K562 (cell line): ENCODE data around the gene ANKMY2. TPM values are rescaled to one million over a fixed set of nuclear protein-coding genes. Genes with fewer than 3 reads are reported as not detected.

ENCODE experiments used
- ATAC-seq: fragments of 200-7000 bp; cut with Tn5 transposase; 3 replicates; pipeline ENCODE4 v1.9.1; 2020; ENCODE audit warnings: moderate library complexity
- BruUV-seq: library from RNA; stranded (reverse); fragments of 400-500 nt; replicated peaks from 2 replicates; lab custom pipeline; 2021; lab: Mats Ljungman, UMichigan
- CTCF ChIA-PET: fragments of 300-600 bp; formaldehyde crosslinking; extraction: SDS; loops from one replicate; lab custom pipeline; 2021; ENCODE audit warnings: low intra/inter-chr PET ratio; lab: Yijun Ruan, JAX
- POLR2A ChIA-PET: fragments of 300-600, 350-650 bp; sonication (Branson Sonifier 250); formaldehyde crosslinking; extraction: SDS; loops from one replicate; lab custom pipeline; 2021; ENCODE audit warnings: antibody characterized with exemption, inconsistent platforms; lab: Yijun Ruan, JAX
- DNase-seq, 4 experiments: peaks; one replicate each; pipeline versions ENCODE4 v3.0.0 to v3.0.0-alpha.2; 2011 to 2018; ENCODE audit warnings: low spot score in 3 of 4, mixed read lengths in 3 of 4; ENCODE audit errors: extremely low read depth in 1 of 4
- FAIRE-seq: peaks from 2 replicates; lab custom pipeline; 2011; peaks lifted over from hg19 to GRCh38; lab: Jason Lieb, UNC
- H2AFZ ChIP-seq: 2 replicates; pipeline ENCODE4 v1.6.0; 2011; ENCODE audit warnings: low read depth, low read length, control low read depth, inconsistent platforms
- H3K27ac ChIP-seq: fragments of 200-600 bp; 3 replicates; pipeline ENCODE4 v1.8.0; 2011; ENCODE audit warnings: low read depth, mild to moderate bottlenecking, control low read depth, inconsistent platforms, low read length, moderate library complexity, mixed read lengths; ENCODE audit errors: extremely low read depth
- H3K27me3 ChIP-seq, 2 experiments: fragments of 300-600 bp in 1 of 2; 2 replicates in 1 of 2; 3 replicates in 1 of 2; pipeline versions ENCODE4 v1.6.0 to v1.8.0; 2011; ENCODE audit warnings: inconsistent platforms in 2 of 2, low read length in 2 of 2, mild to moderate bottlenecking in 1 of 2, mixed read lengths in 1 of 2, moderate library complexity in 1 of 2; ENCODE audit not compliant: control insufficient read depth in 2 of 2, insufficient read depth in 2 of 2
- H3K36me3 ChIP-seq: fragments of 300-600 bp; 3 replicates; pipeline ENCODE4 v1.8.0; 2011; ENCODE audit warnings: mild to moderate bottlenecking, low read length, inconsistent platforms; ENCODE audit not compliant: control insufficient read depth, insufficient read depth
- H3K4me1 ChIP-seq, 2 experiments: fragments of 200-600 bp in 1 of 2; replicated peaks in 1 of 2; 2 replicates in 1 of 2; 3 replicates in 1 of 2; pipeline versions ENCODE4 v1.5.1 to v1.8.0; 2011; ENCODE audit warnings: inconsistent platforms in 2 of 2, low read length in 2 of 2, mild to moderate bottlenecking in 1 of 2, mixed read lengths in 1 of 2, moderate library complexity in 1 of 2; ENCODE audit not compliant: control insufficient read depth in 2 of 2, insufficient read depth in 2 of 2
- H3K4me2 ChIP-seq: 2 replicates; pipeline ENCODE4 v1.6.1; 2011; ENCODE audit warnings: low read length, control low read depth, inconsistent platforms, mixed read lengths; ENCODE audit not compliant: insufficient read depth
- H3K4me3 ChIP-seq: fragments of 200-600 bp; sonication (generic), shearing (Covaris generic); 2 replicates; pipeline ENCODE4 v1.5.1; 2016; ENCODE audit warnings: control low read depth, inconsistent platforms
- H3K79me2 ChIP-seq: fragments of 200-600 bp; 3 replicates; pipeline ENCODE4 v1.8.0; 2011; ENCODE audit warnings: low read length, inconsistent platforms; ENCODE audit not compliant: control insufficient read depth, insufficient read depth
- H3K9ac ChIP-seq, 2 experiments: 2 replicates each; pipeline versions ENCODE4 v1.6.0 to v1.6.1; 2011; ENCODE audit warnings: low read depth in 2 of 2, low read length in 2 of 2, control low read depth in 1 of 2, inconsistent platforms in 1 of 2, mild to moderate bottlenecking in 1 of 2, mixed read lengths in 1 of 2; ENCODE audit not compliant: insufficient read depth in 1 of 2
- H3K9me1 ChIP-seq: one replicate; pipeline ENCODE4 v1.6.0; 2011; ENCODE audit warnings: inconsistent platforms, mild to moderate bottlenecking, low read length, moderate library complexity; ENCODE audit not compliant: control insufficient read depth, insufficient read depth
- H3K9me3 ChIP-seq: replicated peaks from 2 replicates; pipeline ENCODE4 v1.5.1; 2011; ENCODE audit warnings: low read depth, low read length, inconsistent platforms; ENCODE audit not compliant: control insufficient read depth, insufficient read depth
- H4K20me1 ChIP-seq: replicated peaks from 2 replicates; pipeline ENCODE4 v1.6.1; 2011; ENCODE audit warnings: low read length, inconsistent platforms, mixed read lengths; ENCODE audit not compliant: control insufficient read depth, insufficient read depth
- DMBX1 ChIP-seq: fragments of 250-450 bp; sonication (Bioruptor Pico); IDR thresholded peaks from 2 replicates; pipeline ENCODE4 v1.8.0; 2022; ENCODE audit warnings: inconsistent platforms, mild to moderate bottlenecking, moderate library complexity, borderline replicate concordance
- HCFC1 ChIP-seq: IDR thresholded peaks from 2 replicates; pipeline ENCODE4 v1.6.1; 2012; ENCODE audit warnings: low read depth, low read length, improper control_type of control experiment
- HDAC1 ChIP-seq, 2 experiments: fragments of 450-650 bp; IDR thresholded peaks; 2 replicates each; pipeline ENCODE4 v1.6.1; 2016 to 2017; ENCODE audit warnings: inconsistent platforms in 1 of 2, mild to moderate bottlenecking in 1 of 2, moderate library complexity in 1 of 2
- KLF10 ChIP-seq: fragments of 250-450 bp; sonication (Bioruptor Pico); IDR thresholded peaks from 2 replicates; pipeline ENCODE4 v1.6.1; 2021; ENCODE audit warnings: matching md5 sums
- MEIS2 ChIP-seq: fragments of 450-650 bp; IDR thresholded peaks from 2 replicates; pipeline ENCODE4 v1.6.1; 2014; ENCODE audit warnings: mild to moderate bottlenecking; ENCODE audit not compliant: partially characterized antibody
- NCOA2 ChIP-seq, 2 experiments: fragments of 450-650 bp; IDR thresholded peaks; 2 replicates each; pipeline ENCODE4 v1.6.1; 2018; ENCODE audit warnings: mild to moderate bottlenecking in 2 of 2, moderate library complexity in 1 of 2; ENCODE audit not compliant: partially characterized antibody in 2 of 2
- NELFE ChIP-seq: IDR thresholded peaks from 2 replicates; pipeline ENCODE4 v1.6.1; 2011; ENCODE audit warnings: mild to moderate bottlenecking; ENCODE audit not compliant: insufficient read depth, insufficient read length
- POLR2G ChIP-seq: fragments of 200-400 bp; formaldehyde crosslinking; IDR thresholded peaks from 2 replicates; pipeline ENCODE4 v1.6.1; 2017; ENCODE audit warnings: low read depth, mild to moderate bottlenecking, antibody characterized with exemption, low read length, moderate library complexity
- SMC3 ChIP-seq: conservative IDR thresholded peaks from 2 replicates; pipeline ENCODE4 v1.6.1; 2011; ENCODE audit warnings: low read depth, low read length, improper control_type of control experiment; ENCODE audit not compliant: insufficient read depth
- TEAD1 ChIP-seq, 2 experiments: fragments of 450-650 bp in 1 of 2; sonication (generic) in 1 of 2; formaldehyde crosslinking; IDR thresholded peaks; 2 replicates each; pipeline versions ENCODE4 v1.4.0 to v1.8.0; 2020 to 2022; ENCODE audit warnings: mild to moderate bottlenecking in 2 of 2, missing genetic modification reagents in 1 of 2
- TSC22D4 ChIP-seq: fragments of 450-650 bp; IDR thresholded peaks from 2 replicates; pipeline ENCODE4 v1.6.1; 2016; ENCODE audit warnings: missing genetic modification characterization, missing biosample characterization, control low read depth
- U2AF1 ChIP-seq: fragments of 200-400 bp; formaldehyde crosslinking; optimal IDR thresholded peaks from 2 replicates; pipeline ENCODE3; 2017; ENCODE audit warnings: mild to moderate bottlenecking, low read depth, low read length, moderate library complexity
- XRCC3 ChIP-seq: fragments of 450-650 bp; IDR thresholded peaks from 2 replicates; pipeline ENCODE4 v1.6.1; 2017; ENCODE audit warnings: mild to moderate bottlenecking, moderate library complexity
- ZBTB7A ChIP-seq: IDR thresholded peaks from 2 replicates; pipeline ENCODE4 v1.6.1; 2011; ENCODE audit warnings: low read depth, mild to moderate bottlenecking, low read length, moderate library complexity, borderline replicate concordance; ENCODE audit not compliant: control insufficient read depth
- ZNF316 ChIP-seq: fragments of 450-650 bp; IDR thresholded peaks from 2 replicates; pipeline ENCODE4 v1.6.1; 2016
- ZNF740 ChIP-seq, 3 experiments: fragments of 200-800 bp in 1 of 3; sonication (Bioruptor generic) in 1 of 3; sonication (generic) in 1 of 3; formaldehyde crosslinking in 1 of 3; IDR thresholded peaks; 2 replicates each; pipeline versions ENCODE4 v1.6.1 to v1.8.0; 2016 to 2022; ENCODE audit warnings: mild to moderate bottlenecking in 2 of 3, missing compliant biosample characterization in 2 of 3, missing genetic modification characterization in 2 of 3, missing genetic modification reagents in 1 of 3
- ZNF778 ChIP-seq: fragments of 450-650 bp; formaldehyde crosslinking; IDR thresholded peaks from 2 replicates; pipeline ENCODE4 v1.4.0; 2020; ENCODE audit warnings: mild to moderate bottlenecking, moderate library complexity
- WGBS: fragments of 100-300 bp; shearing (Covaris generic); methylation state at CpG from one replicate; pipeline ENCODE4 v1.1.6; 2016; ENCODE audit warnings: low coverage, mixed read lengths; ENCODE audit not compliant: insufficient coverage; ENCODE audit errors: missing lambda C conversion rate; 5-methylcytosine and 5-hydroxymethylcytosine counted together
- in situ Hi-C: fragments of 300-500 bp; cut with MboI; formaldehyde crosslinking; loops from 4 replicates; pipeline ENCODE4 v1.15.0; 2018; ENCODE audit warnings: inconsistent platforms, mixed read lengths
- intact Hi-C: fragments of 100-400 bp; cut with micrococcal nuclease; formaldehyde crosslinking; loops from 2 replicates; pipeline ENCODE4 v1.14.2; 2022
- polyA plus RNA-seq, 8 experiments: library from polyadenylated mRNA; depleted of rRNA in 4 of 8; stranded (reverse) in 5 of 8; unstranded in 3 of 8; fragments of >200 nt; fragmentation: Nextera tagmentation in 2 of 8; fragmentation: Illumina TruSeq in 1 of 8; extraction: Ambion mirVana in 2 of 8; extraction: Trizol in 1 of 8; gene quantifications; 2 replicates each; pipeline versions ENCODE4 v1.2.1 to v1.2.3, GENCODE V29; 2011 to 2014; ENCODE audit warnings: inconsistent platforms in 1 of 8, missing spikeins in 1 of 8
- total RNA-seq, 7 experiments: library from RNA; depleted of rRNA in 6 of 7; stranded (reverse); fragments of >200 nt in 6 of 7; fragmentation: Illumina TruSeq in 2 of 7; extraction: Trizol in 2 of 7; gene quantifications; 2 replicates each; pipeline versions ENCODE4 v1.2.1 to v1.2.3, GENCODE V29; 2011 to 2021; ENCODE audit warnings: low replicate concordance in 1 of 7

Gene ANKMY2
- total and polyA plus RNA-seq, 9 of the 15 experiments (the other 6 are each of a cell fraction or from before 2014, with no cell fraction given), result 38.9 to 71.5 (median 48.8) TPM

GRCh38 chr7:16627236-16627635 is 18.3 kb downstream of the ANKMY2 start:
- DNase-seq (no peak), FAIRE-seq (no peak), ATAC-seq (no peak)
- Histone ChIP-seq H4K20me1 (no peaks in the 10 kb centered on the region), H3K27me3 (no peaks in the 10 kb centered on the region), H3K36me3 (peaks cover 51% of the 10 kb centered on the region), H3K9me1 (no peaks in the 10 kb centered on the region), H3K79me2 (peaks cover 4% of the 10 kb centered on the region; the same call in 2 of the 3 replicates), H3K9ac (no peak overlapping the region), H2AFZ (no peak overlapping the region), H3K4me1 (no peaks in the 10 kb centered on the region), H3K4me2 (no peak overlapping the region), H3K27ac (no peak overlapping the region), H3K9me3 (no peaks in the 10 kb centered on the region), H3K4me3 (no peak overlapping the region)
- intact Hi-C loops, result no loop called here
- TF ChIP-seq POLR2G, result no peak
- POLR2A ChIA-PET, result no interaction called here
- BruUV-seq, result no TSS peak
- CTCF ChIA-PET, result no interaction called here
- in situ Hi-C loops, result no loop called here
- 95% methylated on average over 2 of the region's 2 CpGs for WGBS

- ChIA-PET CTCF (no interaction called here), POLR2A (interaction anchor here (0.9 to 1.0 kb wide), 3 partner anchors 10 to 16 kb away, joined by 3 read pairs; no protein-coding TSS in a partner anchor)
- H3K9me1 ChIP-seq, result no peaks in the 10 kb centered on the region
- ATAC-seq (no peak), FAIRE-seq (no peak), DNase-seq (no peak)
- peaks cover 4% of the 10 kb centered on the region; the same call in 2 of the 3 replicates for H3K79me2 ChIP-seq
- 55% methylated on average over 2 of the region's 2 CpGs for WGBS
- no peak overlapping the region for H2AFZ ChIP-seq
- H3K4me3 ChIP-seq, result no peak overlapping the region
- intact Hi-C loops (no loop called here), in situ Hi-C loops (no loop called here)
- H3K9me3 ChIP-seq, result no peaks in the 10 kb centered on the region
- H3K36me3 ChIP-seq, result peaks cover 52% of the 10 kb centered on the region
- no peak overlapping the region for H3K4me2 ChIP-seq
- H3K27me3 ChIP-seq, result no peaks in the 10 kb centered on the region
- no peak overlapping the region for H3K9ac ChIP-seq
- BruUV-seq, result no TSS peak
- H3K27ac ChIP-seq, result no peak overlapping the region
- no peaks in the 10 kb centered on the region for H3K4me1 ChIP-seq
- H4K20me1 ChIP-seq, result no peaks in the 10 kb centered on the region
- TF ChIP-seq SMC3, result no peak
- TF ChIP-seq U2AF1, result no peak
- TF ChIP-seq TSC22D4 (tag), result no peak
- TF ChIP-seq NELFE, result no peak
- TF ChIP-seq KLF10, result no peak
- no peak for TF ChIP-seq ZNF740 (CRISPR knock-in tag; IDR thresholded peaks at IDR 0.05)
- no peak for TF ChIP-seq ZNF740 (tag; IDR thresholded peaks at IDR 0.05)
- no peak for TF ChIP-seq ZBTB7A
- no peak for TF ChIP-seq DMBX1 (CRISPR knock-in tag)
- no peak for TF ChIP-seq MEIS2
- TF ChIP-seq TEAD1 (CRISPR knock-in tag; IDR thresholded peaks at IDR 0.05), result no peak
- TF ChIP-seq HCFC1, result no peak
- TF ChIP-seq HDAC1 (IDR thresholded peaks at IDR 0.05), result no peak
- no peak for TF ChIP-seq XRCC3
- no peak for TF ChIP-seq NCOA2 (IDR thresholded peaks at IDR 0.05; ENCODE audit: partially characterized antibody in 2 of 2)
- TF ChIP-seq ZNF316, result peak; percentile 85
- no peak for TF ChIP-seq ZNF778
These were observed 19.2 kb downstream of the ANKMY2 start for GRCh38 chr7:16626388-16626787.
